Panc1 (cell line): ENCODE data around the gene ITPKB. TPM values are rescaled to one million over a fixed set of nuclear protein-coding genes. Genes with fewer than 3 reads are reported as not detected.

Experiments
- ATAC-seq: fragments of 200-7000 bp; cut with Tn5 transposase; 2 replicates; pipeline ENCODE4 v1.9.1; 2020; ENCODE audit warnings: mild to moderate bottlenecking, moderate library complexity
- BruUV-seq: library from RNA; stranded (reverse); fragments of 400-500 nt; replicated peaks from 2 replicates; lab custom pipeline; 2021; lab: Mats Ljungman, UMichigan
- CTCF ChIA-PET: fragments of 300-600 bp; sonication (Branson Sonifier 250); formaldehyde crosslinking; loops from one replicate; lab custom pipeline; 2022; ENCODE audit warnings: antibody characterized with exemption; lab: Charles Lee
- POLR2A ChIA-PET: fragments of 300-600 bp; sonication (Branson Sonifier 250); formaldehyde crosslinking; loops from one replicate; lab custom pipeline; 2022; ENCODE audit warnings: antibody characterized with exemption; lab: Charles Lee
- DNase-seq: peaks from one replicate; pipeline ENCODE4 v3.0.0-alpha.2; 2010; ENCODE audit warnings: low read depth, low spot score
- H3K27ac ChIP-seq: 2 replicates; pipeline ENCODE4 v1.5.1; 2011; ENCODE audit warnings: mild to moderate bottlenecking, low read length, inconsistent platforms
- H3K27me3 ChIP-seq: fragments of 200-500 bp; sonication (Bioruptor generic); 2 replicates; pipeline ENCODE4 v1.6.0; 2014; ENCODE audit warnings: low read length, inconsistent platforms; ENCODE audit not compliant: control insufficient read depth, insufficient read depth
- H3K36me3 ChIP-seq: fragments of 200-500 bp; sonication (Bioruptor generic); 2 replicates; pipeline ENCODE4 v1.5.1; 2014; ENCODE audit warnings: inconsistent platforms, mild to moderate bottlenecking, low read length, moderate library complexity; ENCODE audit not compliant: control insufficient read depth, insufficient read depth
- H3K4me1 ChIP-seq: 2 replicates; pipeline ENCODE4 v1.5.1; 2011; ENCODE audit warnings: inconsistent platforms, mild to moderate bottlenecking, low read length, moderate library complexity; ENCODE audit not compliant: control insufficient read depth, insufficient read depth
- H3K4me3 ChIP-seq, 2 experiments: 2 replicates each; pipeline ENCODE4 v1.5.1; 2011 to 2012; ENCODE audit warnings: low read depth in 2 of 2, low read length in 2 of 2, mild to moderate bottlenecking in 2 of 2, inconsistent platforms in 1 of 2, moderate library complexity in 1 of 2
- H3K9me3 ChIP-seq: fragments of 200-500 bp; sonication (Bioruptor generic); 2 replicates; pipeline ENCODE4 v1.5.1; 2014; ENCODE audit warnings: low read depth, mild to moderate bottlenecking, inconsistent platforms, low read length, moderate library complexity; ENCODE audit not compliant: control insufficient read depth, insufficient read depth
- POLR2AphosphoS5 ChIP-seq: IDR thresholded peaks from 2 replicates; pipeline ENCODE4 v1.6.1; 2012; ENCODE audit warnings: mild to moderate bottlenecking, low read depth, low read length, moderate library complexity
- SIN3A ChIP-seq: IDR thresholded peaks from 2 replicates; pipeline ENCODE4 v1.6.1; 2012; ENCODE audit warnings: low read depth, mild to moderate bottlenecking, low read length, moderate library complexity, borderline replicate concordance; ENCODE audit not compliant: insufficient read depth
- TCF7L2 ChIP-seq: IDR thresholded peaks from 2 replicates; pipeline ENCODE4 v1.6.1; 2011; ENCODE audit warnings: mild to moderate bottlenecking, low read depth, low read length, inconsistent platforms
- in situ Hi-C: cut with HindIII; loops from 2 replicates; pipeline ENCODE4 v1.10.0; 2016; ENCODE audit warnings: low sequenced_read_pairs, low pct_unique_long_range_greater_than_20kb
- intact Hi-C: fragments of 100-400 bp; cut with micrococcal nuclease; formaldehyde crosslinking; loops from one replicate; pipeline ENCODE4 v1.10.0; 2022; ENCODE audit not compliant: unreplicated experiment
- total RNA-seq: library from RNA; stranded (reverse); gene quantifications from one replicate; pipeline ENCODE4 v1.2.1, GENCODE V29; 2021; ENCODE audit not compliant: unreplicated experiment
- TF ChIP-seq, protein P1 (sequence below), 2 experiments: IDR thresholded peaks; 2 replicates each; pipeline ENCODE4 v1.6.1; 2011 to 2012; ENCODE audit warnings: low read depth in 2 of 2, control low read depth in 1 of 2, low read length in 1 of 2, mild to moderate bottlenecking in 1 of 2, moderate library complexity in 1 of 2; ENCODE audit not compliant: insufficient read depth in 1 of 2
- TF ChIP-seq, protein P2 (sequence below): fragments of 450-650 bp; IDR thresholded peaks from 2 replicates; pipeline ENCODE4 v1.5.1; 2017; ENCODE audit warnings: mild to moderate bottlenecking

ITPKB gene
- total RNA-seq, 1 experiment from 2014 or later = 10.9 TPM

DNA sequence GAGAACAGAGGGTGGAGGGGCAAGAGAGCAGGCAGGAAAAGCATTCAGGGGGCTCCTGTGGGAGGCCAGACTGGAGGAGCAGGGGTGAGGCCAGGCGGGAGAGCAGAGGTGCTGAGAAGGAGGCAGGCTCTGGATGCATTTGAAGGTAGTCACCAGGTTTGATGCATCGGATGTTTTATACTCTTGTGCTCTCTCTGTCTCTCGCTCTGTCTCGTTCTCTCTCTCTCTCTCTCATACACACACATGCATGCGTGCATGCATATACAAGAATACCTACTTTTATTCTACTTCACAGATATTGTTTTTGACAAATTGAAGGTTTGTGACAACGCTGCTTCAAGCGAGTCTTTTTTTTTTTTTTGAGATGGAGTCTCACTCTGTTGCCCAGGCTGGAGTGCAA, 15.0 kb upstream of the ITPKB start:
- DNase-seq (no peak), ATAC-seq (no peak)
- Histone ChIP-seq H3K4me3 (no peak overlapping the region), H3K27ac (no peak overlapping the region), H3K36me3 (no peaks in the 10 kb centered on the region), H3K4me1 (no peaks in the 10 kb centered on the region), H3K9me3 (no peaks in the 10 kb centered on the region), H3K27me3 (no peaks in the 10 kb centered on the region)
- BruUV-seq = no TSS peak
- in situ Hi-C loops = no loop called here
- POLR2A ChIA-PET = no interaction called here
- CTCF ChIA-PET = no interaction called here
- no peak for TF ChIP-seq POLR2AphosphoS5
- TF ChIP-seq, protein P1, sequence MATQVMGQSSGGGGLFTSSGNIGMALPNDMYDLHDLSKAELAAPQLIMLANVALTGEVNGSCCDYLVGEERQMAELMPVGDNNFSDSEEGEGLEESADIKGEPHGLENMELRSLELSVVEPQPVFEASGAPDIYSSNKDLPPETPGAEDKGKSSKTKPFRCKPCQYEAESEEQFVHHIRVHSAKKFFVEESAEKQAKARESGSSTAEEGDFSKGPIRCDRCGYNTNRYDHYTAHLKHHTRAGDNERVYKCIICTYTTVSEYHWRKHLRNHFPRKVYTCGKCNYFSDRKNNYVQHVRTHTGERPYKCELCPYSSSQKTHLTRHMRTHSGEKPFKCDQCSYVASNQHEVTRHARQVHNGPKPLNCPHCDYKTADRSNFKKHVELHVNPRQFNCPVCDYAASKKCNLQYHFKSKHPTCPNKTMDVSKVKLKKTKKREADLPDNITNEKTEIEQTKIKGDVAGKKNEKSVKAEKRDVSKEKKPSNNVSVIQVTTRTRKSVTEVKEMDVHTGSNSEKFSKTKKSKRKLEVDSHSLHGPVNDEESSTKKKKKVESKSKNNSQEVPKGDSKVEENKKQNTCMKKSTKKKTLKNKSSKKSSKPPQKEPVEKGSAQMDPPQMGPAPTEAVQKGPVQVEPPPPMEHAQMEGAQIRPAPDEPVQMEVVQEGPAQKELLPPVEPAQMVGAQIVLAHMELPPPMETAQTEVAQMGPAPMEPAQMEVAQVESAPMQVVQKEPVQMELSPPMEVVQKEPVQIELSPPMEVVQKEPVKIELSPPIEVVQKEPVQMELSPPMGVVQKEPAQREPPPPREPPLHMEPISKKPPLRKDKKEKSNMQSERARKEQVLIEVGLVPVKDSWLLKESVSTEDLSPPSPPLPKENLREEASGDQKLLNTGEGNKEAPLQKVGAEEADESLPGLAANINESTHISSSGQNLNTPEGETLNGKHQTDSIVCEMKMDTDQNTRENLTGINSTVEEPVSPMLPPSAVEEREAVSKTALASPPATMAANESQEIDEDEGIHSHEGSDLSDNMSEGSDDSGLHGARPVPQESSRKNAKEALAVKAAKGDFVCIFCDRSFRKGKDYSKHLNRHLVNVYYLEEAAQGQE (IDR thresholded peaks at IDR 0.05; ENCODE audit: insufficient read depth in 1 of 2, low read depth in 2 of 2, low read length in 1 of 2) = no peak
- no peak for TF ChIP-seq SIN3A
- TF ChIP-seq TCF7L2 = no peak
- TF ChIP-seq, protein P2, sequence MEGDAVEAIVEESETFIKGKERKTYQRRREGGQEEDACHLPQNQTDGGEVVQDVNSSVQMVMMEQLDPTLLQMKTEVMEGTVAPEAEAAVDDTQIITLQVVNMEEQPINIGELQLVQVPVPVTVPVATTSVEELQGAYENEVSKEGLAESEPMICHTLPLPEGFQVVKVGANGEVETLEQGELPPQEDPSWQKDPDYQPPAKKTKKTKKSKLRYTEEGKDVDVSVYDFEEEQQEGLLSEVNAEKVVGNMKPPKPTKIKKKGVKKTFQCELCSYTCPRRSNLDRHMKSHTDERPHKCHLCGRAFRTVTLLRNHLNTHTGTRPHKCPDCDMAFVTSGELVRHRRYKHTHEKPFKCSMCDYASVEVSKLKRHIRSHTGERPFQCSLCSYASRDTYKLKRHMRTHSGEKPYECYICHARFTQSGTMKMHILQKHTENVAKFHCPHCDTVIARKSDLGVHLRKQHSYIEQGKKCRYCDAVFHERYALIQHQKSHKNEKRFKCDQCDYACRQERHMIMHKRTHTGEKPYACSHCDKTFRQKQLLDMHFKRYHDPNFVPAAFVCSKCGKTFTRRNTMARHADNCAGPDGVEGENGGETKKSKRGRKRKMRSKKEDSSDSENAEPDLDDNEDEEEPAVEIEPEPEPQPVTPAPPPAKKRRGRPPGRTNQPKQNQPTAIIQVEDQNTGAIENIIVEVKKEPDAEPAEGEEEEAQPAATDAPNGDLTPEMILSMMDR = no peak
- intact Hi-C loops = loop anchor here (10.0 kb wide), 1 partner anchor 729 kb away; no protein-coding TSS in a partner anchor

DNA sequence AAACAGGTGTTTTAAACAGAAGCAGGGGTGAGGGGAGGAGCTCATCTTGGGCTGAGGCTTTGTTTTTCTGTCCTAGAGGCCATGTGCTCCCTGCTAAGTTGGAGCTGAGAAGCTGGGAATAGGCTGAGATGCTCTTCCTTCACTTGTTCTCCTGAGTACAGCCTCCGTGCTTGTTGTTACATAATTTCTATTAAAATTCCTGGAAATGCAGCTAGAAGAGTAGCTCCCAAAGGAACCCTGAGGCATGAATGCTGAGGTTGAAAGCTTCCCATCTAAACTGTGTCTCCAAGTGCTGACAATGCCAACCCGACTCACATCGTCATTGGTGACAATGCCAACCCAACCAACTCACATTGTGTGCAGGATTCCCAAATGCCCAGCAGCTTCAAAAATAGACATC, 12.6 kb upstream of the ITPKB start:
- H3K27ac ChIP-seq = no peak overlapping the region
- intact Hi-C loops = loop anchor here (10.0 kb wide), 1 partner anchor 727 kb away; no protein-coding TSS in a partner anchor
- ChIA-PET POLR2A (interaction anchor here (0.6 kb wide), 1 partner anchor 9 kb away, joined by 4 read pairs; no protein-coding TSS in a partner anchor), CTCF (no interaction called here)
- ATAC-seq (no peak), DNase-seq (no peak)
- H3K9me3 ChIP-seq = no peaks in the 10 kb centered on the region
- H3K4me3 ChIP-seq = no peak overlapping the region
- TF ChIP-seq SIN3A (no peak), POLR2AphosphoS5 (no peak), TCF7L2 (no peak)
- TF ChIP-seq, protein P2 = no peak
- TF ChIP-seq, protein P1 (IDR thresholded peaks at IDR 0.05; ENCODE audit: insufficient read depth in 1 of 2, low read depth in 2 of 2, low read length in 1 of 2) = no peak
- no TSS peak for BruUV-seq
- H3K36me3 ChIP-seq = no peaks in the 10 kb centered on the region
- in situ Hi-C loops = no loop called here
- no peaks in the 10 kb centered on the region for H3K27me3 ChIP-seq
- H3K4me1 ChIP-seq = no peaks in the 10 kb centered on the region
